ENCODE data around the gene TRAF7.
"Not testable (repeated sequence)": the region's sequence is repeated elsewhere in the genome, so short reads cannot be mapped to it uniquely, and the experiment has no call there.

TRAF7 gene

GRCh38 chr16:2155091-2155950, at the start of gene TRAF7:
Gene TRAF7, plus strand, starts transcription at chr16:2155782. Its CDS starts 8,139 bp downstream, at chr16:2163921.
- DNase-seq (ENCODE audit: low read depth, low spot score): peak; percentile 95

GRCh38 chr16:2106211-2106610, 49.4 kb upstream of the TRAF7 start:
- DNase-seq (ENCODE audit: low read depth, low spot score): not testable (repeated sequence)

- DNase-seq (ENCODE audit: low read depth, low spot score): not testable (repeated sequence)
These were observed 48.3 kb upstream of the TRAF7 start for GRCh38 chr16:2107121-2107790.

- not testable (repeated sequence) for DNase-seq (ENCODE audit: low read depth, low spot score)
These were observed 47.8 kb upstream of the TRAF7 start for GRCh38 chr16:2107791-2108125.

- DNase-seq (ENCODE audit: low read depth, low spot score): not testable (repeated sequence)
These were observed 46.9 kb upstream of the TRAF7 start for GRCh38 chr16:2108446-2109270.

GRCh38 chr16:2109271-2109580, 46.4 kb upstream of the TRAF7 start:
- not testable (repeated sequence) for DNase-seq (ENCODE audit: low read depth, low spot score)

- not testable (repeated sequence) for DNase-seq (ENCODE audit: low read depth, low spot score)
These were observed 45.7 kb upstream of the TRAF7 start for GRCh38 chr16:2109872-2110271.

- not testable (repeated sequence) for DNase-seq (ENCODE audit: low read depth, low spot score)
These were observed 45.1 kb upstream of the TRAF7 start for GRCh38 chr16:2110332-2111008.

GRCh38 chr16:2111009-2111353, 44.6 kb upstream of the TRAF7 start:
- not testable (repeated sequence) for DNase-seq (ENCODE audit: low read depth, low spot score)

GRCh38 chr16:2111412-2112335, 43.9 kb upstream of the TRAF7 start:
- DNase-seq (ENCODE audit: low read depth, low spot score): not testable (repeated sequence)

GRCh38 chr16:2112539-2113106, 43.0 kb upstream of the TRAF7 start:
- DNase-seq (ENCODE audit: low read depth, low spot score): not testable (repeated sequence)

GRCh38 chr16:2114225-2114624, 41.4 kb upstream of the TRAF7 start:
- not testable (repeated sequence) for DNase-seq (ENCODE audit: low read depth, low spot score)

GRCh38 chr16:2114885-2115590, 40.5 kb upstream of the TRAF7 start:
- DNase-seq (ENCODE audit: low read depth, low spot score): not testable (repeated sequence)

- no peak for DNase-seq (ENCODE audit: low read depth, low spot score)
These were observed 40.0 kb upstream of the TRAF7 start for GRCh38 chr16:2115591-2115973.

GRCh38 chr16:2116428-2116827, 39.2 kb upstream of the TRAF7 start:
- not testable (repeated sequence) for DNase-seq (ENCODE audit: low read depth, low spot score)

GRCh38 chr16:2117341-2117740, 38.2 kb upstream of the TRAF7 start:
- DNase-seq (ENCODE audit: low read depth, low spot score): not testable (repeated sequence)

- DNase-seq (ENCODE audit: low read depth, low spot score): not testable (repeated sequence)
These were observed 37.4 kb upstream of the TRAF7 start for GRCh38 chr16:2117960-2118722.

GRCh38 chr16:2121325-2121724, 34.3 kb upstream of the TRAF7 start:
- DNase-seq (ENCODE audit: low read depth, low spot score): not testable (repeated sequence)

- no peak for DNase-seq (ENCODE audit: low read depth, low spot score)
These were observed 33.7 kb upstream of the TRAF7 start for GRCh38 chr16:2121853-2122252.
